HG03342 (cell line): Measurements from ENCODE around the gene PCID2.

Experiments used
- ATAC-seq: cut with Tn5 transposase; IDR thresholded peaks from one replicate; pipeline ENCODE4 v1.9.1; 2021; ENCODE audit warnings: mild to moderate bottlenecking, moderate library complexity; ENCODE audit not compliant: unreplicated experiment

PCID2 gene

GRCh38 chr13:113151745-113152690 is 56.5 kb downstream of the PCID2 start:
- ATAC-seq = no peak

GRCh38 chr13:113150550-113151365 is 57.7 kb downstream of the PCID2 start:
- ATAC-seq = no peak

- ATAC-seq = no peak
These were observed 58.5 kb downstream of the PCID2 start for GRCh38 chr13:113149711-113150549.

- no peak for ATAC-seq
These were observed 59.4 kb downstream of the PCID2 start for GRCh38 chr13:113148940-113149503.

- ATAC-seq = no peak
These were observed 60.1 kb downstream of the PCID2 start for GRCh38 chr13:113148407-113148806.

- ATAC-seq = no peak
These were observed 61.3 kb downstream of the PCID2 start for GRCh38 chr13:113147206-113147605.

- no peak for ATAC-seq
These were observed 61.7 kb downstream of the PCID2 start for GRCh38 chr13:113146750-113147149.

- ATAC-seq = no peak
These were observed 62.4 kb downstream of the PCID2 start for GRCh38 chr13:113145911-113146598.

GRCh38 chr13:113145496-113145895 is 63.0 kb downstream of the PCID2 start:
- no peak for ATAC-seq

- ATAC-seq = no peak
These were observed 64.2 kb downstream of the PCID2 start for GRCh38 chr13:113144255-113144629.

- ATAC-seq = no peak
These were observed 64.8 kb downstream of the PCID2 start for GRCh38 chr13:113143466-113144254.

GRCh38 chr13:113142876-113143275 is 65.6 kb downstream of the PCID2 start:
- no peak for ATAC-seq

GRCh38 chr13:113141601-113141970 is 66.9 kb downstream of the PCID2 start:
- no peak for ATAC-seq

GRCh38 chr13:113140677-113141600 is 67.5 kb downstream of the PCID2 start:
- ATAC-seq = no peak

GRCh38 chr13:113139577-113139976 is 68.9 kb downstream of the PCID2 start:
- ATAC-seq = no peak

- ATAC-seq = no peak
These were observed 69.5 kb downstream of the PCID2 start for GRCh38 chr13:113138792-113139551.

GRCh38 chr13:113137691-113138298 is 70.7 kb downstream of the PCID2 start:
- no peak for ATAC-seq
